B cell (primary cell): ENCODE measurements around the gene TOMM6. TPM values are rescaled to one million over a fixed set of nuclear protein-coding genes. Genes with fewer than 3 reads are reported as not detected.

ENCODE experiments used
- ATAC-seq: fragments of 200-7000 bp; cut with Tn5 transposase; one replicate; pipeline ENCODE4 v1.10.0; 2021; ENCODE audit warnings: low read depth, mild to moderate bottlenecking, moderate number of reproducible peaks, moderate library complexity
- CTCF ChIA-PET: fragments of 350-600 bp; sonication (Branson Sonifier 250); formaldehyde crosslinking; loops from one replicate; lab custom pipeline; 2021; ENCODE audit warnings: antibody characterized with exemption, inconsistent platforms; lab: Charles Lee
- POLR2A ChIA-PET: fragments of 350-600 bp; sonication (Branson Sonifier 250); formaldehyde crosslinking; loops from one replicate; lab custom pipeline; 2021; ENCODE audit warnings: antibody characterized with exemption; lab: Charles Lee
- DNase-seq: peaks from one replicate; pipeline ENCODE4 v3.0.0; 2013
- H2AFZ ChIP-seq: 2 replicates; pipeline ENCODE4 v1.6.1; 2012; ENCODE audit warnings: mild to moderate bottlenecking, low read depth, low read length; ENCODE audit not compliant: insufficient read depth, poor library complexity, severe bottlenecking
- H3K27ac ChIP-seq, 2 donors: 1 replicate in 1 of 2; 2 replicates in 1 of 2; pipeline ENCODE4 v1.5.1; 2012 to 2013; ENCODE audit warnings: low read length in 2 of 2, mild to moderate bottlenecking in 2 of 2, moderate library complexity in 1 of 2
- H3K27me3 ChIP-seq, 4 experiments: fragments of 200-600 bp in 1 of 4; sonication (generic) in 1 of 4; replicated peaks in 1 of 4; 1 replicate in 2 of 4; 2 replicates in 2 of 4; pipeline versions ENCODE4 v1.6.1 to v1.7.0; 2013 to 2016; ENCODE audit warnings: low read length in 3 of 4, mild to moderate bottlenecking in 2 of 4, mixed read lengths in 1 of 4, moderate library complexity in 1 of 4; ENCODE audit not compliant: insufficient read depth in 4 of 4, control insufficient read depth in 3 of 4; ENCODE audit errors: control extremely low read depth in 1 of 4
- H3K36me3 ChIP-seq, 2 experiments: replicated peaks in 1 of 2; 1 replicate in 1 of 2; 2 replicates in 1 of 2; pipeline versions ENCODE4 v1.6.1 to v1.7.1; 2013; ENCODE audit warnings: low read length in 1 of 2; ENCODE audit not compliant: insufficient read depth in 2 of 2, control insufficient read depth in 1 of 2; ENCODE audit errors: control extremely low read depth in 1 of 2, extremely low read depth in 1 of 2
- H3K4me1 ChIP-seq, 2 donors: fragments of 200-600 bp in 1 of 2; sonication (generic) in 1 of 2; 1 replicate in 1 of 2; 2 replicates in 1 of 2; pipeline versions ENCODE4 v1.5.1 to v1.6.1; 2013 to 2017; ENCODE audit warnings: low read length in 2 of 2; ENCODE audit not compliant: control insufficient read depth in 2 of 2, insufficient read depth in 2 of 2
- H3K4me2 ChIP-seq: replicated peaks from 2 replicates; pipeline ENCODE3; 2012; ENCODE audit warnings: mild to moderate bottlenecking, low read depth, low read length; ENCODE audit not compliant: poor library complexity, severe bottlenecking
- H3K4me3 ChIP-seq, 5 experiments: fragments of 200-600 bp in 1 of 5; sonication (generic) in 1 of 5; 1 replicate in 3 of 5; 2 replicates in 2 of 5; pipeline versions ENCODE4 v1.5.1 to v1.7.0; 2011 to 2016; ENCODE audit warnings: low read length in 4 of 5, mild to moderate bottlenecking in 4 of 5, low read depth in 2 of 5, control low read depth in 1 of 5, moderate library complexity in 1 of 5; ENCODE audit not compliant: insufficient read depth in 1 of 5; ENCODE audit errors: control extremely low read depth in 1 of 5, extremely low read depth in 1 of 5
- H3K79me2 ChIP-seq: fragments of 200-600 bp; sonication (generic); one replicate; pipeline ENCODE4 v1.6.0; 2016; ENCODE audit warnings: low read length; ENCODE audit not compliant: control insufficient read depth, insufficient read depth
- H3K9ac ChIP-seq: fragments of 200-600 bp; sonication (generic); 2 replicates; pipeline ENCODE4 v1.6.1; 2017; ENCODE audit warnings: mild to moderate bottlenecking, low read length, moderate library complexity
- H3K9me3 ChIP-seq, 3 donors: one replicate each; pipeline versions ENCODE4 v1.6.1 to v1.7.1; 2013; ENCODE audit warnings: low read length in 2 of 3; ENCODE audit not compliant: control insufficient read depth in 2 of 3, insufficient read depth in 1 of 3; ENCODE audit errors: control extremely low read depth in 1 of 3
- H4K20me1 ChIP-seq: 2 replicates; pipeline ENCODE4 v1.6.0; 2012; ENCODE audit warnings: mild to moderate bottlenecking, low read length; ENCODE audit not compliant: insufficient read depth, control insufficient read depth, poor library complexity, severe bottlenecking
- H3K27ac Mint-ChIP-seq: one replicate; pipeline ENCODE4 v1.8.0; 2021; ENCODE audit warnings: mixed read lengths
- H3K27me3 Mint-ChIP-seq: one replicate; pipeline ENCODE4 v1.8.0; 2021; ENCODE audit warnings: mixed read lengths
- H3K4me1 Mint-ChIP-seq: one replicate; pipeline ENCODE4 v1.8.0; 2021; ENCODE audit warnings: mixed read lengths
- H3K4me3 Mint-ChIP-seq: one replicate; pipeline ENCODE4 v1.8.0; 2021; ENCODE audit warnings: mixed read lengths
- H3K9me3 Mint-ChIP-seq: one replicate; pipeline ENCODE4 v1.8.0; 2022; ENCODE audit warnings: mixed read lengths; ENCODE audit not compliant: insufficient read depth
- CTCF ChIP-seq: fragments of 200-600 bp; IDR thresholded peaks from one replicate; pipeline ENCODE4 v1.8.0; 2022; ENCODE audit warnings: antibody characterized with exemption, mild to moderate bottlenecking
- EZH2 ChIP-seq: IDR thresholded peaks from 2 replicates; pipeline ENCODE4 v1.6.1; 2012; ENCODE audit warnings: borderline replicate concordance, low read depth, mild to moderate bottlenecking, moderate library complexity, low read length; ENCODE audit not compliant: insufficient read depth, poor library complexity, severe bottlenecking
- WGBS: methylation state at CpG from one replicate; pipeline ENCODE4 v1.1.5; 2013; ENCODE audit warnings: missing lambda C conversion rate; ENCODE audit not compliant: insufficient coverage; 5-methylcytosine and 5-hydroxymethylcytosine counted together
- intact Hi-C: fragments of 100-400 bp; cut with micrococcal nuclease; formaldehyde crosslinking; loops from one replicate; pipeline ENCODE4 v1.10.0; 2022
- polyA plus RNA-seq: library from polyadenylated mRNA; depleted of rRNA; stranded (reverse); fragments of >200 nt; gene quantifications from 2 replicates; pipeline ENCODE4 v1.2.3, GENCODE V29; 2012
- total RNA-seq, 2 donors: library from RNA; stranded (reverse); fragments of 120-200 nt in 1 of 2; gene quantifications; 1 replicate in 1 of 2; 2 replicates in 1 of 2; pipeline versions ENCODE4 v1.2.3 to v1.2.4, GENCODE V29; 2013 to 2022

TOMM6 gene
- total and polyA plus RNA-seq, 2 donors (not counting 1 experiment from before 2014, with no cell fraction given): 117 to 239 TPM

GRCh38 chr6:41818271-41819054 is 31.0 kb downstream of the TOMM6 start:
- H3K4me3 Mint-ChIP-seq: no peak overlapping the region
- no peaks in the 10 kb centered on the region for H3K4me1 Mint-ChIP-seq
- no peak overlapping the region for H3K4me2 ChIP-seq
- ChIA-PET CTCF (interaction anchor here (1.2 kb wide), 1 partner anchor 29 kb away, joined by 3 read pairs; no protein-coding TSS in a partner anchor), POLR2A (no interaction called here)
- no peak overlapping the region for H2AFZ ChIP-seq
- ATAC-seq: no peak
- H3K4me3 ChIP-seq: no peak overlapping the region
- no peaks in the 10 kb centered on the region for H3K4me1 ChIP-seq
- H3K27ac ChIP-seq: no peak overlapping the region
- H4K20me1 ChIP-seq: no peaks in the 10 kb centered on the region
- H3K9me3 ChIP-seq: no peaks in the 10 kb centered on the region
- H3K36me3 ChIP-seq: no peaks in the 10 kb centered on the region
- H3K9ac ChIP-seq: no peak overlapping the region
- H3K9me3 Mint-ChIP-seq: no peaks in the 10 kb centered on the region
- intact Hi-C loops: no loop called here
- TF ChIP-seq CTCF: no peak
- TF ChIP-seq EZH2: no peak
- no peaks in the 10 kb centered on the region for H3K27me3 Mint-ChIP-seq
- no peak for DNase-seq
- H3K27ac Mint-ChIP-seq: no peak overlapping the region
- 100% methylated on average over 1 of the region's 4 CpGs for WGBS
- no peaks in the 10 kb centered on the region for H3K27me3 ChIP-seq
- no peaks in the 10 kb centered on the region for H3K79me2 ChIP-seq

- ATAC-seq: no peak
- ChIA-PET CTCF (no interaction called here), POLR2A (no interaction called here)
- Histone ChIP-seq H3K4me1 (no peaks in the 10 kb centered on the region), H4K20me1 (no peaks in the 10 kb centered on the region), H3K9ac (no peak overlapping the region), H3K36me3 (no peaks in the 10 kb centered on the region), H3K4me2 (no peak overlapping the region), H2AFZ (no peak overlapping the region), H3K4me3 (no peak overlapping the region), H3K27me3 (no peaks in the 10 kb centered on the region), H3K9me3 (no peaks in the 10 kb centered on the region), H3K27ac (no peak overlapping the region), H3K79me2 (no peaks in the 10 kb centered on the region)
- Mint-ChIP-seq H3K4me3 (no peak overlapping the region), H3K9me3 (no peaks in the 10 kb centered on the region), H3K27me3 (no peaks in the 10 kb centered on the region), H3K27ac (no peak overlapping the region), H3K4me1 (no peaks in the 10 kb centered on the region)
- TF ChIP-seq CTCF (no peak), EZH2 (no peak)
- no CpG with 5 or more reads among the region's 4 CpGs for WGBS
- no peak for DNase-seq
- intact Hi-C loops: no loop called here
Observed at GRCh38 chr6:41821266-41821665, 33.8 kb downstream of the TOMM6 start.
